Left lung (tissue), 10 donors: ENCODE results near the gene TMEM143. TPM values are rescaled to one million over a fixed set of nuclear protein-coding genes. Genes with fewer than 3 reads are reported as not detected.

Experiments used
- ATAC-seq: fragments of 200-7000 bp; cut with Tn5 transposase; one replicate; pipeline ENCODE4 v1.9.1; 2020; ENCODE audit warnings: moderate library complexity
- DNase-seq, 4 donors: peaks; one replicate each; pipeline ENCODE4 v3.0.0-alpha.2; 2013 to 2020
- H3K27ac ChIP-seq, 2 donors: fragments of 200-600 bp; sonication (generic) in 1 of 2; one replicate each; pipeline versions ENCODE4 v1.5.0 to v1.8.0; 2020 to 2021
- H3K27me3 ChIP-seq, 2 donors: fragments of 200-600 bp; sonication (generic) in 1 of 2; one replicate each; pipeline versions ENCODE4 v1.5.0 to v1.8.0; 2020 to 2021
- H3K36me3 ChIP-seq, 2 donors: fragments of 200-600 bp; sonication (generic) in 1 of 2; one replicate each; pipeline versions ENCODE4 v1.5.0 to v1.8.0; 2020 to 2021
- H3K4me1 ChIP-seq, 2 donors: fragments of 200-600 bp; one replicate each; pipeline ENCODE4 v1.8.0; 2021
- H3K4me3 ChIP-seq, 2 donors: fragments of 200-600 bp; sonication (generic) in 1 of 2; one replicate each; pipeline versions ENCODE4 v1.5.0 to v1.8.0; 2020 to 2021; ENCODE audit warnings: mild to moderate bottlenecking in 1 of 2
- H3K9me3 ChIP-seq, 2 donors: fragments of 200-600 bp; sonication (generic) in 1 of 2; one replicate each; pipeline versions ENCODE4 v1.5.0 to v1.8.0; 2020 to 2021
- CTCF ChIP-seq, 2 donors: fragments of 200-600 bp; sonication (generic) in 1 of 2; IDR thresholded peaks; one replicate each; pipeline versions ENCODE4 v1.5.0 to v1.8.0; 2021; ENCODE audit warnings: antibody characterized with exemption in 2 of 2
- intact Hi-C, 2 donors: fragments of 100-400 bp; cut with DNase I; formaldehyde crosslinking; loops; one replicate each; pipeline versions ENCODE4 v1.11.2 to v1.14.2; 2022
- polyA plus RNA-seq, 6 donors: library from polyadenylated mRNA; unstranded; fragments of 120-200 nt; gene quantifications; one replicate each; pipeline ENCODE4 v1.2.1, GENCODE V29; 2013; ENCODE audit not compliant: insufficient read length in 6 of 6
- total RNA-seq, 2 donors: library from RNA; stranded (reverse); fragmentation: NEBNext Ultra II Directional; extraction: Animal tissue kit (Norgen Biotek cat#: 25700); gene quantifications; one replicate each; pipeline ENCODE4 v1.2.1, GENCODE V29; 2021
- donor health status: DM: no; HTN: yes; CAD: no.
- donor health status: DM: no; HTN: no; CAD: no.

The TMEM143 gene
- total and polyA plus RNA-seq, 8 donors: 7.5 to 10.6 (median 9.3) TPM

- no peaks in the 10 kb centered on the region for H3K27me3 ChIP-seq
- no peak for TF ChIP-seq CTCF (IDR thresholded peaks at IDR 0.05)
- H3K9me3 ChIP-seq: no peaks in the 10 kb centered on the region
- H3K4me1 ChIP-seq: no peaks in the 10 kb centered on the region
- H3K4me3 ChIP-seq: no peak overlapping the region
- no peak for ATAC-seq
- no peak overlapping the region for H3K27ac ChIP-seq
- DNase-seq: no peak
- H3K36me3 ChIP-seq: no peaks in the 10 kb centered on the region
- intact Hi-C loops: no loop called here
Observed at GRCh38 chr19:48303866-48304265, 59.9 kb downstream of the TMEM143 start.

- DNase-seq (no peak), ATAC-seq (no peak)
- no peak for TF ChIP-seq CTCF (IDR thresholded peaks at IDR 0.05)
- Histone ChIP-seq H3K4me3 (no peak overlapping the region), H3K27me3 (no peaks in the 10 kb centered on the region), H3K4me1 (no peaks in the 10 kb centered on the region), H3K9me3 (no peaks in the 10 kb centered on the region), H3K27ac (no peak overlapping the region), H3K36me3 (no peaks in the 10 kb centered on the region)
- intact Hi-C loops: no loop called here
Observed at GRCh38 chr19:48303367-48303766, 60.4 kb downstream of the TMEM143 start.

GRCh38 chr19:48302600-48302959 is 61.2 kb downstream of the TMEM143 start:
- H3K27me3 ChIP-seq: no peaks in the 10 kb centered on the region
- no peaks in the 10 kb centered on the region for H3K4me1 ChIP-seq
- no peak overlapping the region for H3K27ac ChIP-seq
- no peak for TF ChIP-seq CTCF (IDR thresholded peaks at IDR 0.05)
- H3K9me3 ChIP-seq: no peaks in the 10 kb centered on the region
- no peaks in the 10 kb centered on the region for H3K36me3 ChIP-seq
- ATAC-seq (no peak), DNase-seq (no peak)
- intact Hi-C loops: no loop called here
- no peak overlapping the region for H3K4me3 ChIP-seq

- H3K27me3 ChIP-seq: no peaks in the 10 kb centered on the region
- TF ChIP-seq CTCF (IDR thresholded peaks at IDR 0.05): no peak
- intact Hi-C loops: no loop called here
- no peaks in the 10 kb centered on the region for H3K36me3 ChIP-seq
- H3K9me3 ChIP-seq: no peaks in the 10 kb centered on the region
- H3K4me1 ChIP-seq: no peaks in the 10 kb centered on the region
- DNase-seq: no peak
- H3K27ac ChIP-seq: no peak overlapping the region
- no peak for ATAC-seq
- no peak overlapping the region for H3K4me3 ChIP-seq
Observed at GRCh38 chr19:48301886-48302599, 61.7 kb downstream of the TMEM143 start.

GRCh38 chr19:48297975-48298374 is 65.8 kb downstream of the TMEM143 start:
- intact Hi-C loops: no loop called here
- no peaks in the 10 kb centered on the region for H3K4me1 ChIP-seq
- no peaks in the 10 kb centered on the region for H3K9me3 ChIP-seq
- no peaks in the 10 kb centered on the region for H3K27me3 ChIP-seq
- H3K36me3 ChIP-seq: no peaks in the 10 kb centered on the region
- no peak for TF ChIP-seq CTCF (IDR thresholded peaks at IDR 0.05)
- no peak overlapping the region for H3K27ac ChIP-seq
- ATAC-seq (no peak), DNase-seq (no peak)
- H3K4me3 ChIP-seq: no peak overlapping the region
